Measurements from ENCODE around the gene CNGA2.

DNA sequence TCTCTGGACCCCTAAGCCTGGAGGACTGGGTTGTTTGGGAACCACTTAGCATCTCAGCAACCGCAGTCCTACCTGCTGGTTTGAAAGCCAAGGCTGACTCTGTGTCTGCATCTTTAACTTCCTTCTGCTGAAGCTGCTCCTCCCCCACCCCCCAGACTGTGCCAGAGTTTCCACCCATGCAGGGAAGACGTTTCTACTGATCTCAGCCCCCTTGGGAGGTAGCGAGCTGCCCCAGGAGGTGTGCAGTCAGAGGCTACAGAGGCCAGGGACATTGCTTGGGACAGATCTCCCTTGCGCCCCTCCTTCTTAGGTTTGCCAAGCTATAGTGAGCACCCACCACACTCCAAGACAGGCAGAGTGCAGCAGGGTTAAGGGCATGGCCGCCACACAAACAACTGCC is 23.4 kb upstream of the CNGA2 start:
- TF ChIP-seq, protein P1, sequence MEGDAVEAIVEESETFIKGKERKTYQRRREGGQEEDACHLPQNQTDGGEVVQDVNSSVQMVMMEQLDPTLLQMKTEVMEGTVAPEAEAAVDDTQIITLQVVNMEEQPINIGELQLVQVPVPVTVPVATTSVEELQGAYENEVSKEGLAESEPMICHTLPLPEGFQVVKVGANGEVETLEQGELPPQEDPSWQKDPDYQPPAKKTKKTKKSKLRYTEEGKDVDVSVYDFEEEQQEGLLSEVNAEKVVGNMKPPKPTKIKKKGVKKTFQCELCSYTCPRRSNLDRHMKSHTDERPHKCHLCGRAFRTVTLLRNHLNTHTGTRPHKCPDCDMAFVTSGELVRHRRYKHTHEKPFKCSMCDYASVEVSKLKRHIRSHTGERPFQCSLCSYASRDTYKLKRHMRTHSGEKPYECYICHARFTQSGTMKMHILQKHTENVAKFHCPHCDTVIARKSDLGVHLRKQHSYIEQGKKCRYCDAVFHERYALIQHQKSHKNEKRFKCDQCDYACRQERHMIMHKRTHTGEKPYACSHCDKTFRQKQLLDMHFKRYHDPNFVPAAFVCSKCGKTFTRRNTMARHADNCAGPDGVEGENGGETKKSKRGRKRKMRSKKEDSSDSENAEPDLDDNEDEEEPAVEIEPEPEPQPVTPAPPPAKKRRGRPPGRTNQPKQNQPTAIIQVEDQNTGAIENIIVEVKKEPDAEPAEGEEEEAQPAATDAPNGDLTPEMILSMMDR (conservative IDR thresholded peaks at IDR 0.05; ENCODE audit: low read depth, low read length) = no peak
- TF ChIP-seq MAZ (IDR thresholded peaks at IDR 0.05; ENCODE audit: borderline replicate concordance, low read depth, low read length) = no peak
- TF ChIP-seq FOS (IDR thresholded peaks at IDR 0.05; ENCODE audit: low read depth, low read length) = no peak
- no peak for TF ChIP-seq POLR2A (IDR thresholded peaks at IDR 0.05; ENCODE audit: low read depth, low read length)
- TF ChIP-seq USF2 (IDR thresholded peaks at IDR 0.05; ENCODE audit: low read depth, low read length) = no peak
- no peak for TF ChIP-seq RAD21 (IDR thresholded peaks at IDR 0.05; ENCODE audit: low read length)
- TF ChIP-seq MAFK (IDR thresholded peaks at IDR 0.05; ENCODE audit: low read depth, low read length) = no peak
- no peak for TF ChIP-seq RFX5 (IDR thresholded peaks at IDR 0.05; ENCODE audit: low read depth, low read length)
- TF ChIP-seq CEBPB (IDR thresholded peaks at IDR 0.05; ENCODE audit: low read depth, low read length) = no peak

All from IMR-90 (cell line).